HG03469 (cell line): ENCODE measurements around the gene PPP2R5B.
"Not testable (repeated sequence)": the region's sequence is repeated elsewhere in the genome, so short reads cannot be mapped to it uniquely, and the experiment has no call there.

ENCODE experiments used
- ATAC-seq: cut with Tn5 transposase; IDR thresholded peaks from one replicate; pipeline ENCODE4 v1.9.1; 2021; ENCODE audit warnings: mild to moderate bottlenecking, moderate library complexity, moderate number of reproducible peaks; ENCODE audit not compliant: unreplicated experiment

PPP2R5B gene

DNA sequence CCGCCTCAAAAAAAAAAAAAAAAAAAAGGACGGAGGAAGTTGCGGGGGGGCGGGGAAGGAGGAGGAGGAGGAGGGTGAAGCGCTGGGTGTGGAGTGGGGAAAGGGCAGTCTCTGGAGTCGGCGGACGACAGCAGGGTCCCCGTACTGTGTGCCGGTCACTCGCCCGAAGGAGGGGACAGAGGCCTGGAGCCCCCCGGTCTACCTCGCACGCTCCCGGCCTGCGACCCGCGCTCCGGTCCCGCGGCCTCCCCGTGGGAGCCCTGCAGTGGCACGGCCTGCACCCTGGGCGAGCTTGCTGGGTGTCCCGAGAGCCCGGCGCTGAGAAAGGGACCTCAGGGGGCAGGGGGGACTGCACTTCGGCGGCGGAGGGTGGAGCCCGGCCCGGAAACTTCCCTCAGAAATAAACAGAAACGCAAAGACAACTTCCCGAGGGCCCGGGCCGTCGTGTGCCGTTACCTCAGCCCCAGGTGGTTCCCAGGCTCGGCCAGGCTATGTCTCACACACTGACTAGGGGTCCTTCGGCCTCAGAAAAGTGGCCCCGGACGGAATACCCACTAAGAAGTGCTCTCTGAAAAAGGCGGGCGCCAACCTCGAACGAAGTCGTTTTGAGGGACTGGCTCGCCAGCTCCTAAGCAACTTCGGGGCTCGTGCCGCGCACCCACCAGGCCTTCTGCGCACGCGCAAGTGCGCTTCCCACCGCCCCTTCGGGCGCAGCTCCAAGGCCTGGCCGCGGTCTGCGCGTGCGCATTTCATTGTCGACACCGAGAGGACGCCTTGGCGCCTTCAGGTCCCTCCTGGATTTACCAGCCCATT lies 47.1 kb downstream of the PPP2R5B start, which contains the start of gene MAJIN:
TSS of gene MAJIN (minus strand) at position 688 of the 813 bp plus-strand sequence. CDS start 12,703 bp downstream, outside the sequence.
- no peak for ATAC-seq

DNA sequence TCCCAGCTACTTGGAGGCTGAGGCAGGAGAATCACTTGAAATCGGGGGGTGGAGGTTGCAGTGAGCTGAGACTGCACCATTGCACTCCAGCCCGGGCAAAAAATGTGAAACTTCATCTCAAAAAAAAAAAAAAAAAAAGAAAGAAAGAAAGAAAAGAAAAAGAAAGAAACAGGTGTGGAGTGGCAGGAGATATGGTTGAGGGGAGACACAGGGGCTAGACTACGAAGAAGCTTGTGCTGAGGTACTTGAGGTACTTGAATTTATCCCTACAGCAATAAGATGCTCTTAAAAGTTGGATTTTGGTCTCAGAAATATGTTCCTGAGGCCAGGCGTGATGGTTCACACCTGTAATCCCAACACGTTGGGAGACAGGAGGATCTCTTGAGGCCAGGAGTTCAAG lies 49.6 kb downstream of the PPP2R5B start:
- ATAC-seq: no peak

DNA sequence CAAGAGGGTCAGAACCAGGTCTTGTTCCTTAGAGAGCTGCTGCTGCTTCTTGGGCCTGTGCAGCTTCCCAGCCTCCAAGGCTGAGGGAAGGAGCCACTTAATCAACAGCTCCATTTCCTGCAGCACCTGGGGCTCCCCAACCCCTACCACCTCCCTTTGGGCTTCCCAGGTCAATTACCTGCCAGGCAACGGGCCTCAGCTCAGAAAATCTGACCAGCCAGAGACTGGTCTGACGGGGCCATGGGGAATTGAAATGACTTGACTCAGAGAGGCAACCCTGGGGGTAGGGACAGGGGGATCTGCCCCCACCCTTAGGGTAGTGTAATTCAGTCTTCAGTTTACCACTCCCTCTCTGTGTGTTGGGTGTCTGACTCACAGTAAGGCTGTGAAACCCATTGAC lies 52.2 kb downstream of the PPP2R5B start:
- no peak for ATAC-seq

DNA sequence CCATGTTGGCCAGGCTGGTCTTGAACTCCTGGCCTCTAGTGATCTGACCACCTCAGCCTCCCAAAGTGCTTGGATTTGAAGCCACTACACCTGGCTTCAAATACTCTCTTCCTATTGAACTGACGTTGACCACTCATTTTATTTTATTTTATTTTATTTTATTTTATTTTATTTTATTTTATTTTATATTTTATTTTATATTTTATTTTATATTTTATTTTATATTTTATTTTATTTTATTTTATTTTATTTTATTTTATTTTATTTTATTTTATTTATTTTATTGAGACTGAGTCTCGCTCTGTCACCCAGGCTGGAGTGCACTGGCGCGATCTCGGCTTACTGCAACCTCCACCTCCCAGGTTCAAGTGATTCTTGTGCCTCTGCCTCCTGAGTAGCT lies 58.9 kb downstream of the PPP2R5B start:
- not testable (repeated sequence) for ATAC-seq
